ENCODE results near the gene C1QTNF12. TPM values are rescaled to one million over a fixed set of nuclear protein-coding genes. Genes with fewer than 3 reads are reported as not detected.
A peak's percentile ranks its signal among the peaks of the same experiment; 100 is the strongest.

Gene C1QTNF12
- total RNA-seq, 3 donors from 2014 or later, result 2.0 TPM; not detected in 2

DNA sequence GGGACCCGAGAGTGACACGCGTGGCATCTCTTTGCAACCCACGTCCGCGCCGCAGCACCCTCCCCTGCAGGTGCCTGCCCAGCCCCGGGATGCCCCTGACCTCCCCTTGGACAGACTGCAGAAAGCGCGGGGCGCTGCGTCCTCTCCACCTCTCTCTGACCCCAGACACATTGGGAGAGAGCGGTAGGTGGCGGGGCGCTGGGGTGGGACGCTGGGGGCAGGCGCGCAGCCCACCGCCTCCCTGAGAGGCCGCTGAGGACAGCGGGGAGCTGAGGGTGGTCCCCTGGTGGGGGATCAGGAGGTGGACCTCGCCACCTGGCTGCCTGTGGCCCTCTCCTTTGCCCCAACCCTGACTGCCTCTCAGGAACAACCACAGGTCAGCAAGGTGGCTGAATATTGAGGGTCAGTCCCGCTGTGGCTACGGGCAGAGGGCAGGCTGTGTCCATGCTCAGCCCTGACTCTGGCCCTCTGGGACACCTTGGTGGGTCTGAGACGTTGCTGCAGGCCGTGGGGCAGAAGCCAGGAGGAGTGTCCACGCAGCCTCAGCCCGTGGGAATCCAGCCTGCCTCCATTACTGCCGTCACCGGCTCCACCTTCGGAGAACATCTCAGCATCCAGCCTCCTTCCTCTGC, 27.9 kb upstream of the C1QTNF12 start:
- DNase-seq (ENCODE audit: low spot score in 2 of 2), result no peak

GRCh38 chr1:1273512-1274298, 27.2 kb upstream of the C1QTNF12 start, which contains the start of gene UBE2J2:
TSS of gene UBE2J2 (minus strand) at chr1:1273854. CDS start at chr1:1267992, 5,862 bp downstream.
- Histone ChIP-seq H3K27ac (peak within 1 kb of the TSS; percentile 81 to 84), H3K27me3 (no peaks in the 10 kb centered on the region), H3K36me3 (no peaks in the 10 kb centered on the region), H3K9me3 (no peaks in the 10 kb centered on the region), H3K4me3 (peak within 1 kb of the TSS; percentile 71 to 88 (median 75)), H3K4me1 (peaks cover 13 to 22% of the 10 kb centered on the region in 2 donors)
- intact Hi-C loops (cut with DNase I; ENCODE audit: low total_unique reads), result no loop called here
- DNase-seq (ENCODE audit: low spot score in 2 of 2), result peak; percentile 91 to 94
- TF ChIP-seq POLR2AphosphoS5 (IDR thresholded peaks at IDR 0.05), result peak; percentile 48 to 81 (median 69)
- no peak for TF ChIP-seq POLR2A (IDR thresholded peaks at IDR 0.05)

More for the DNA sequence above, 27.9 kb upstream of the C1QTNF12 start:
- TF ChIP-seq POLR2AphosphoS5 (IDR thresholded peaks at IDR 0.05) (no peak), POLR2A (IDR thresholded peaks at IDR 0.05) (no peak)
- TF ChIP-seq, protein P1, sequence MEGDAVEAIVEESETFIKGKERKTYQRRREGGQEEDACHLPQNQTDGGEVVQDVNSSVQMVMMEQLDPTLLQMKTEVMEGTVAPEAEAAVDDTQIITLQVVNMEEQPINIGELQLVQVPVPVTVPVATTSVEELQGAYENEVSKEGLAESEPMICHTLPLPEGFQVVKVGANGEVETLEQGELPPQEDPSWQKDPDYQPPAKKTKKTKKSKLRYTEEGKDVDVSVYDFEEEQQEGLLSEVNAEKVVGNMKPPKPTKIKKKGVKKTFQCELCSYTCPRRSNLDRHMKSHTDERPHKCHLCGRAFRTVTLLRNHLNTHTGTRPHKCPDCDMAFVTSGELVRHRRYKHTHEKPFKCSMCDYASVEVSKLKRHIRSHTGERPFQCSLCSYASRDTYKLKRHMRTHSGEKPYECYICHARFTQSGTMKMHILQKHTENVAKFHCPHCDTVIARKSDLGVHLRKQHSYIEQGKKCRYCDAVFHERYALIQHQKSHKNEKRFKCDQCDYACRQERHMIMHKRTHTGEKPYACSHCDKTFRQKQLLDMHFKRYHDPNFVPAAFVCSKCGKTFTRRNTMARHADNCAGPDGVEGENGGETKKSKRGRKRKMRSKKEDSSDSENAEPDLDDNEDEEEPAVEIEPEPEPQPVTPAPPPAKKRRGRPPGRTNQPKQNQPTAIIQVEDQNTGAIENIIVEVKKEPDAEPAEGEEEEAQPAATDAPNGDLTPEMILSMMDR (IDR thresholded peaks at IDR 0.05), result no peak
- Histone ChIP-seq H3K36me3 (no peaks in the 10 kb centered on the region), H3K4me3 (peak overlapping the region; percentile 71 to 88 (median 75)), H3K9me3 (no peaks in the 10 kb centered on the region), H3K27ac (peak overlapping the region; percentile 81 to 84), H3K4me1 (peaks cover 13 to 22% of the 10 kb centered on the region in 2 donors), H3K27me3 (no peaks in the 10 kb centered on the region)
- intact Hi-C loops (cut with DNase I; ENCODE audit: low total_unique reads), result no loop called here

DNA sequence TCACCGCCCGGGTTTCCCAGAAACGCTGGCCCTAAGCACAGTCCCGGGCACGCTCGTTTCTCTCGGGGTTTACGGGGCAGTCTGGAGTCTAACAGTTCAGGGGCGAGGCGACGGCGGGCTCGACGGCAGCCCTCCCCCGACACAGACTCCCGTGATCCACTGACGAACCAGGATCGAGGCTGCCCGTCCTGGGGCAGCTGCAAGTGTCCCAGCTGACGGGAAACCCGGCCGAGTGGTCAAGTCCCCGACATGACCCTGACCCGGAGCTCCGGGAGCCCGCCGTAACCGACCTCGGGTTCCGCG, 26.6 kb upstream of the C1QTNF12 start:
- no peaks in the 10 kb centered on the region for H3K9me3 ChIP-seq
- no peaks in the 10 kb centered on the region for H3K36me3 ChIP-seq
- DNase-seq (ENCODE audit: low spot score in 2 of 2), result no peak
- peak overlapping the region; percentile 81 to 84 for H3K27ac ChIP-seq
- H3K4me1 ChIP-seq, result peaks cover 13 to 22% of the 10 kb centered on the region in 2 donors
- no peak for TF ChIP-seq POLR2AphosphoS5 (IDR thresholded peaks at IDR 0.05)
- TF ChIP-seq, protein P1 (IDR thresholded peaks at IDR 0.05), result no peak
- peak overlapping the region; percentile 71 to 88 (median 75) for H3K4me3 ChIP-seq
- no peaks in the 10 kb centered on the region for H3K27me3 ChIP-seq
- intact Hi-C loops (cut with DNase I; ENCODE audit: low total_unique reads), result no loop called here

GRCh38 chr1:1272341-1273208, 26.1 kb upstream of the C1QTNF12 start:
- H3K4me1 ChIP-seq, result peaks cover 13 to 22% of the 10 kb centered on the region in 2 donors
- no peak for TF ChIP-seq POLR2AphosphoS5 (IDR thresholded peaks at IDR 0.05)
- no peak for TF ChIP-seq POLR2A (IDR thresholded peaks at IDR 0.05)
- TF ChIP-seq, protein P1 (IDR thresholded peaks at IDR 0.05), result no peak
- intact Hi-C loops (cut with DNase I; ENCODE audit: low total_unique reads), result no loop called here
- H3K27ac ChIP-seq, result peak overlapping the region; percentile 81 to 84
- H3K4me3 ChIP-seq, result peak overlapping the region; percentile 71 to 88 (median 75)
- peak; percentile 60 to 72 for DNase-seq (ENCODE audit: low spot score in 2 of 2)
- H3K27me3 ChIP-seq, result no peaks in the 10 kb centered on the region
- H3K9me3 ChIP-seq, result no peaks in the 10 kb centered on the region
- H3K36me3 ChIP-seq, result no peaks in the 10 kb centered on the region

GRCh38 chr1:1270813-1271212, 24.3 kb upstream of the C1QTNF12 start:
- Histone ChIP-seq H3K27me3 (no peaks in the 10 kb centered on the region), H3K4me1 (peaks cover 13 to 22% of the 10 kb centered on the region in 2 donors), H3K36me3 (no peaks in the 10 kb centered on the region), H3K4me3 (peak overlapping the region in 1 of 3 donors; percentile 52), H3K9me3 (no peaks in the 10 kb centered on the region), H3K27ac (peak overlapping the region in 1 of 2 donors; percentile 38)
- no peak for DNase-seq (ENCODE audit: low spot score in 2 of 2)
- intact Hi-C loops (cut with DNase I; ENCODE audit: low total_unique reads), result no loop called here
- TF ChIP-seq POLR2A (IDR thresholded peaks at IDR 0.05) (no peak), POLR2AphosphoS5 (IDR thresholded peaks at IDR 0.05) (no peak)
- TF ChIP-seq, protein P1 (IDR thresholded peaks at IDR 0.05), result no peak

All from breast epithelium (tissue), 4 donors.